Right kidney (tissue), 9 donors: ENCODE measurements around the gene CES5A.
"Not testable (repeated sequence)": the region's sequence is repeated elsewhere in the genome, so short reads cannot be mapped to it uniquely, and the experiment has no call there.

Experiments
- DNase-seq: peaks from one replicate; pipeline ENCODE4 v3.0.0-alpha.2; 2016
- long read RNA-seq, 8 donors: transcript quantifications; one replicate each; lab custom pipeline, GENCODE V29; 2026

CES5A gene
- long read RNA-seq, donor 1: 0 reads
- long read RNA-seq, donor 2: 0 reads
- long read RNA-seq, donor 3: 0 reads
- long read RNA-seq, donor 4: 0 reads
- long read RNA-seq, donor 5: 0 reads
- long read RNA-seq, donor 6: 0 reads
- long read RNA-seq, donor 7: 0 reads
- long read RNA-seq, donor 8: 0 reads

DNA sequence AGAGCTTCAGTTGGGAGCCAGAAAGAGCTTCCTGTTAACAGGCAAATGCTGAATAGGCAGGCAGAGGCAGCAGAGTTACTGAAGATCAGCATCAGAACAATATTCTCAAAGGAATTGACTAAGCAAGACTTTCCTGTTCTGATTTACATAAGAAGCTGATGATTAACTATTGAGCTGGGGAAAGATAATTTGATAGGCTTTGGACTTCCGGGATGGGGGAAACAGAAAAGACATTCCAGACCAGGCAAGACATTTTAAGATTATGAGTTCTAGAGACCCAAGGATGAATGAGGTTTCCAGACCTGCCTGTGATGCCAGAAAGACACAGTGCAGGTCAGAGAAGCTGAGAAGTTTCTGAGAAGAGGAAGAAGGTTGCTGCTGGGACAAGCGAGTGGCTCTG is at the start of gene CES5A:
TSS of gene CES5A (minus strand) at position 101 of the 400 bp plus-strand sequence. CDS start 152 bp downstream, outside the sequence.
- DNase-seq: no peak

GRCh38 chr16:55922662-55923061 is 47.5 kb upstream of the CES5A start:
- no peak for DNase-seq

DNA sequence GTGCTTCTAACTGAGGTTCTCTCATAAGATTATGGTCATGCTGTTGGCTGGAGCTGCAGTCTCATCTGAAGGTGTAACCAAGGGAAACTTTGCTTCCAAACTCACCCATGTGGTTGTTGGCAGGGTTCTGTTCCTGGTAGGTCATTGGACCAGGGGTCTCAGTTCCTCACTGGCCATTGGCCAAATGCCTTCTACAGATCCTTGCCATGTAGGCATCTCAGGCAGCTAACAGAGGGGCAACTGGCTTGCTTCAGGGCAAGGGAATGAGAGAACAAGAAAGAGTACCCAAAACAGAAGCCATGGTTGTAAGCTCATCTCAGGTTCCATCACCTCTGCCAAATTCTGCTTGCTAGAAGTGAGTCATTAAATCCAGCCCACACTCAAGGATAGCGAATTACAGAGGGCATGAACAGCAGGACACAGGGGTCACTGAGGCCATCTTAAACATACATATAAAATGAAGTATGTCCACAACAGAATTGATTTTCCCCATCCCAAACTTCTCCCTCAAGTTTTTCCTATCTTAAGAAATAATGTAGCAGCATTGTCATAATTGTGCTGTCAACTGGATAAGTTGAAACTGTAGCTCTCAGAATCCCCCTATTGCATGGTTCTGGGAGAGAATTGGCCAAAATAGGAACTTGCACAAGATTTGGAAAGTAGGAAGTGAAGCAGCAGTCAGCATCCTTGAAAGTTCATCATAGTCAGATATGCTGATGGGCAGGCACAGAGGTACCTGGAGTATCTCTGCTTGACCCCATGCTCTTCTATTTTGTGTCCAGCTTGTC is 42.4 kb upstream of the CES5A start:
- no peak for DNase-seq

DNA sequence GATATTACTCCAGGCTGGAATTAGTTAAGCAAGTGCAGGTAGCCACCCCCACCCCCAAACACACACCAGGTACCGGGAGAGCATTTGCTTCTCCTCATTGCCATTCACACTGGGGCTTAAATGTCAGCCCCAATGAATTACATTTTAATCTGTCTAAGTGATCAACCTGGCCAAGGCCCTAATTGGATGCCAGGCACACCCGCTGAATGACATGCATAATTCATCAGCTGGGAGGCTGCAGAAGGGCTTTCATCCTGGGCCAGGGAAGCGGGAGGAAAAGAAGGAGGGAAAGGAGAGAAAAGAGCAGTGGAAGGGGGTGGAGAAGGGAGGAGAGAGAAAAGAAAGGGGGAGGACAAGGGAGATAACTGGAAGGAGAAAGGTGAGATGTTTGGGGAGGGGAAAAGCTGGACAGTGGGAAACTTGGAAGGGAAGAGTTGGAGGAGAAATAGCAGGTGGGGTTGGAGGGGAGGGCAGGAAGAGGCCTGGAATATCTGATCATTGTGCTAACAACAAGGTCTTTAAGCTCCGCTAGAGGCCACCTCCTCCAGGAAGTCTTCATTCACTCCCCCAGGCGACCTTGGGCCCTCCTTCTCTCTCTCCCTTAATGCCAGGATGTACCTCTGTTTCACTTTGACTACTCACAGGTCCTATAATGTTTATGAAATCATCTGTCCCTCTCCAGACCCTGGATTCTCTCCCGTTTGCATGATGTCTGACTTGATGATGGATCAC is 40.1 kb upstream of the CES5A start:
- DNase-seq: no peak

- no peak for DNase-seq
Observed at GRCh38 chr16:55914383-55914782, 39.2 kb upstream of the CES5A start.

DNA sequence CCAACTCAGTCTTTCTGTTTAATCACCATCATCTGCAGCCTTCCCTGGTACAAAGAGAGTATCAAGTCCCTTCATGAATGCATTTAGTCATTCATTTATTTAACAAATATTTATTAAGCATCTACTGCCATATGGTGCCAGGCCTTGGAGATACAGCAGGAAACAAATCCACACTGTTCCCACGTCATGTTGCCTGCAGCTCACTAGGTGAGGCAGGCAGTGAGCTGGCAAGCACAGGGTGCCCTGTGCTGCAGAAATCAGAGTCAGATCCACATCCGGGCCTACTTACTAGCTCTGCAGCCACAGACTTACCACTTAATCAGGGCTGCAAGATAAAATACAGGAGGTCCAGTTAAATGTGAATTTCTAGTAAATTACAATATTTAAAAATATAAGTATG is 38.5 kb upstream of the CES5A start:
- DNase-seq: no peak

DNA sequence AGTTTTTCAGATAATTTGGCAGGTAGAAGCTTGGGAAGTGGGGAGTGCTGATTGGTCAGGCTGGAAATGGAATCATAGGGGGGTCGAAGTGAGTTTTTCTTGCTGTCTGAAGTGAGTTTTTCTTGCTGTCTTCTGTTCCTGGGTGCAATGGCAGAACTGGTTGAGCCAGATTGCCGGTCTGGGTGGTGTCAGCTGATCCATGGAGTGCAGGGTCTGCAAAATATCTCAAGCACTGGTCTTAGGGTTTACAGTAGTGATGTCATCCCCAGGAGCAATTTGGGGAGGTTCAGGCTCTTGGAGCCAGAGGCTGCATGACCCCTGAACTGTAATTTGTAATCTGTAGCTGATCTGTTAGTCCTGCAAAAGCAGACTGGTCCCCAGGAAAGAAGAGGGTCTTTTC is 37.9 kb upstream of the CES5A start:
- DNase-seq: not testable (repeated sequence)

DNA sequence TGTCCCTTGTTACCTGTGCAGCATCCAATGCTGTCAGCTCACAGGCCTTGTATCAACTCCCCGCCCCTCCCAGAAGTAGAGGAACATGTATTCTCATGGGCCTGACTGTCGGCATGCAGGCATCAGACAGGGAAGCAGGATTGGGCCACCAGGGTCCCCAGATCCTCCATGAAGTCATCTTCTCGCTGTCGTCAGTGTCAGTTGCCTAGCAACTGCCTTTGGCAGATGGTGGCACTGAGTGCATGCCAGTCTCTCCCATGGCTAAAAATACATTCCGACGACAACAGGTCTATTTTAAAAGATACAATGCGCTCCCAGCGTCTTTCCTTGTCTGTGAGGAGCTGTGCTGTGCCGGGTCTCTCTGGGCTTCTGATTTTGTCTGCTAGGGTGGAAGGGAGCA is 36.8 kb upstream of the CES5A start:
- no peak for DNase-seq

GRCh38 chr16:55911616-55912015 is 36.4 kb upstream of the CES5A start:
- DNase-seq: no peak

GRCh38 chr16:55909876-55910275 is 34.7 kb upstream of the CES5A start:
- DNase-seq: no peak

DNA sequence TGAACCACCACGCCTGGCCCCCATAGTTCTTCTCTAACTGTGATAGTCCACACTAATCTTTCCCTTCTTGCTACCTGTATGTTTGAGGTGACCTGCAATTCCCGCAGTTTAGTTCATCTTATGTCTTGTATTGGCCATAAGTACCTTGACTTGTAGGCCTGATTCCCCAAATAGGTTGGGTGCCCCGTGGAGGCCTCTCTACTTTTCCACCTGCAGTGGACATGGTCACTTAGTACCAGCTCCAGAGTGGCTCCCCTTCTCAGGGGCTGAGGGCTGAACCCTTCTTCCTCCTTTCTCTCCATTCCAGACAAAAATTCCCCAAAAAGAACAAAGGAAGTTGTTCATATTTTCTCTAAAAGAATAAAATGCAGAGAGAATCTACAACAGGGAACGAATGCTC is 33.5 kb upstream of the CES5A start:
- DNase-seq: no peak

GRCh38 chr16:55907661-55908060 is 32.5 kb upstream of the CES5A start:
- DNase-seq: no peak

DNA sequence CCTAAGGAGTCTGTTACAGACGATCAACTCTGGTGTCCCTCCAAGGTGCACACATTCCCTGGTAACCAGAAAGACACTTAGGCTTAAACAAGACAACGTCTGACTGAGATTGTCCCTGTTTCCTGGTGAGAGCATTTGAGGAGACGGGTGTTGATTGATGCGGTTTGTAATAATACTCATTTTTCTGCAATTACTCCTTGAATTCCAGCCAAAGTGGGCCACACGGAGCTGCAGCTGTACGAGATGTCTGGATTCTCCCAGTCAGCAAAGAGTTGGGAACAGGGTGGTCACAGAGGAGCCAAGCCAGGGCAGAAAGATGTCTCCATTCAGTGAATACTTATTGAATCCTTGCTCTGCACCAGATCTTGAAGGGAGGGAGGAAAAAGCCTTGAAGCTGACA is 30.9 kb upstream of the CES5A start:
- DNase-seq: no peak

- DNase-seq: no peak
Observed at GRCh38 chr16:55905651-55906050, 30.5 kb upstream of the CES5A start.

DNA sequence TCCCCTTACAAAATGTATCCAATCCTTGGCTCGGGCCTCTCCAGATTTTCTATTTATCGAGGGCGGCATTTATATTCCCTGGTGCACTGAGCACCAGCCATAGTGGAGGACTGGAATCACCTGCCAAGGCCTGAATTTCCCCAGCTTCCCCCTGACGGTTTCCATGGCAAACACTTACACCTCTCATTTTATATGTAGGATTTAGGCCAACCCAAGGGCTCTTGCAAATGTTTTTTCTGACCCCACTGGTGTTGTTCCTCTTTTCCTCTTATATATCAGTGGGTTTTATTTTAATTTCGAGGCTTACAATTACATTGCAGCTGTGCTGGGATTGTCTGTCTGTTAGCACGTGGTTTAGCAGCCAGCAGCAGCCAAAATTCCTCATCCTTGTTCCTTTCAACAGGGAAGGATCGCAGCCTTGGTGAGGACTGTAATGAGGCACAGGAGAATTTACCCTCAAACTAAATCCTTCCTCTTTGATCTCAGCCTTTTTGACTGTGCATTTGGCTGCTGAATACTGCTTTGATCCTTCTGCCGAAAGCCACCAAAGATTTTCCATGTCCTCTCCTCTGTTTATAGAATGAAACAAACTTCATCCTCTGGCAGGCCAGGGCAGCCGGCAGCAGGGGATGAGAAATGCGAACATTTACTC is 26.5 kb upstream of the CES5A start:
- no peak for DNase-seq

DNA sequence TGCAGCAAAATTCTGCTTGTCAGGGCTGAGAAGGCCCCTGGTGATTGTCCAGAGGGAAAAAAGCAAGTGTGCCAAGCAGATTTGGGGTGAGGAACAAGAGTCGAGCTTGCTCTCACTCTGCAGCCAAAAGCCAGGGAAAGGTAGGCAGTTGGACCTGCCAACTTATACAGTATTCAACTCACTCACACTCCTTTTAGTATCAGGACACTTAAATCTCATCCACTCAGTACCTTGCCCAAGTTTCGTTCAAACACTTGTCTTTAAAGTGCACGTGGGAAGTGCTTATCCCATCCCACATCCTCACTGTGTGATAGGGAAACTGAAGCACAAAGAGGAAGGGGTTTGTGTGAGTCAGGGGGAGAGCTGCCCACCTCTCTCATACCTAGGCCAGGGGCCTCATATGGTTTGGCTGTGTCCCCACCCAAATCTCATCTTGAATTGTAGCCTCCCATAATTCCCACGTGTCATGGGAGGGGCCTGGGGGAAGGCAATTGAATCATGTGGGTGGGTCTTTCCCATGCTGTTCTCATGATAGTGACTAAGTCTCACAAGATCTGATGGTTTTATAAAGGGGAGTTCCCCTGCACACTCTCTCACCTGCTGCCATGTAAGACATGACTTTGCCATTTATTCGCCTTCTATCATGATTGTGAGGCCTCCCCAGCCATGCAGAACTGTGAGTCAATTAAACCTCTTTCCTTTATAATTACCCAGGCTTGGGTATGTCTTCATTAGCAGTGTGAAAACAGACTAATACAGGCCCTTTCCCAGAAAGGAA is 25.6 kb upstream of the CES5A start:
- DNase-seq: no peak

- DNase-seq: no peak
Observed at GRCh38 chr16:55899857-55900256, 24.7 kb upstream of the CES5A start.

DNA sequence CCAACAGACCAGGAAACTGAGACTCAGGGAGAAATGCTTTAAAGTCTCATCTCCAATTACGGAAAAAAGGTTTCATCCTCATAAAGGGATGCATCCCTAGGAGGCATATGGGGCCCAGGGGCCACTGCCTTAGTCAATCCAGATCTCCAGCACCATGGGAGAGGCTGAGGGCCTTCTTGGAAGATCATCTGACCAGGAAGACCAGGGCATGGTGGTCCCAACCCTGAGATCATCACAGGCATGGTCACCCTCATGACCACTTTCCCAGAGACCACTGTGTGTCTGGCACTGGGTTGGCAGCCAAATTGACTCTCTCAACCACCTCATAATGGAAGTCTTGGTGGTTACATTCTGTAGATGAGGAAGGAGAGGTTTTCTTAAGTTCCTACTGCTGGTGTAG is 23.4 kb upstream of the CES5A start:
- DNase-seq: no peak

DNA sequence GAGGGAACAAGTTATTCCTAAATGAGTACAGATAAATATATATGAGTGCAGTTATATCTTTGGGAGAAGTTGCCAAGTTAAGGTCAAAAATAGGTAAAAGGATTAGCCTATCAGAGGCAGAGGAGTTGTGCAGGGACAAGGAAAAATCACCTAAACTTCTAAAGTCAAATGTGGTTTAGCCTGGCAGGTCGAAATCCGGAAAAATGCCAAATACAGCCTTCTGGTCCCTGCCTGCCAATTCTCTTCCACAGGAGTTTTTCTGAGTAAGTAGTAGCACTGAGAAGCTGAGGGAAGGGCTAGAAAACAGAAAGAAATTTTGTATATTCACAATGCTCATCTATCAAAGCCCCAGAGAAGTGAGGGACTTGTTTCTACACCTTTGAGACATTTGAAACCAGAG is 17.6 kb upstream of the CES5A start:
- no peak for DNase-seq

GRCh38 chr16:55889518-55889917 is 14.3 kb upstream of the CES5A start:
- no peak for DNase-seq

DNA sequence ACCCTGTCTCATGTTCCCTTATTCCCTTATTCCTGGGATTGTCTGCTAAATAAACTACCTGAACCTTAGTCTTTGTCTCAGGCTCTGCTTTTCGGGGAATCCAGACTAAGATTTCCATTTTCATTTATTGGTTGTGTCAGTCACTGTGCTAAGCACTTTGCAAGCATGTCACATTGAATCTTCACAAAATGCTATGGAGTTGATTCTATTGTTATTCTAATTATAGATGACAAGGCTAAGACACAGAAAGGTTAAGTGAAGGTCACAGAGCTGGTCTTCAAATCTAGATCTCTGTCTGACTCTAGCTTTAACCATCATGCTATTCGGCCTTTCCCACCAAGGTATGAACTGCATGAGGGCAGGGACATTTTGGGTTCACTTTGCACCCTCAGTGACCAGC is 13.4 kb upstream of the CES5A start:
- DNase-seq: no peak

DNA sequence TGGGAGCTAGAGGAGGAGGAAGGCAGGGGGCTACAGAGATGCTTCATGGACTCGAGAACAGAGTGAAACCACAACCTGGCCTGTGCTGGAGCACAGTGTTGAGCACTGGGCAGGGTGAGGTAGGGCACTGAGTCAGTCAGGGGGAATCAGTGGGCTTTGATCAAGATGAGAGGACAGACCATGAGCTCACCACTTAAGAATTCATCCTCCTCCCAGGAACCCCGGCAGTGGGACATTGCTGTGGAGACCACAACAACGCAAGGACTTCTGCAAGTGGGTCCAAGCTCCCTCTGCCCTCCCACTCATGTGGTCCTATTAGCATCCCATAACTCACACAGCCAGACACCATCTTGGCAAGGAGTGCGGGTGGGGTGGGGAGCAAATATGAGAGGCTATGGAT is 1.7 kb upstream of the CES5A start:
- DNase-seq: no peak
